PC-9 (cell line): ENCODE measurements around the gene CARMIL3. TPM values are rescaled to one million over a fixed set of nuclear protein-coding genes. Genes with fewer than 3 reads are reported as not detected.
A peak's percentile ranks its signal among the peaks of the same experiment; 100 is the strongest.

ENCODE experiments used
- BruUV-seq: library from RNA; stranded (reverse); fragments of 400-500 nt; replicated peaks from 2 replicates; lab custom pipeline; 2021; lab: Mats Ljungman, UMichigan
- CTCF ChIA-PET: fragments of 300-600 bp; sonication (Branson Sonifier 250); formaldehyde crosslinking; loops from one replicate; lab custom pipeline; 2022; ENCODE audit warnings: antibody characterized with exemption; lab: Charles Lee
- POLR2A ChIA-PET: fragments of 300-600 bp; sonication (Branson Sonifier 250); formaldehyde crosslinking; loops from one replicate; lab custom pipeline; 2022; ENCODE audit warnings: antibody characterized with exemption; ENCODE audit not compliant: unreplicated experiment; lab: Charles Lee
- DNase-seq, 2 experiments: peaks; one replicate each; pipeline versions ENCODE4 v3.0.0 to v3.0.0-alpha.2; 2015 to 2022; ENCODE audit warnings: mixed read lengths in 1 of 2
- H2AFZ ChIP-seq: fragments of 200-600 bp; sonication (generic); 2 replicates; pipeline ENCODE4 v1.8.1; 2017; ENCODE audit warnings: antibody characterized with exemption
- H3F3A ChIP-seq: fragments of 200-600 bp; sonication (generic); 2 replicates; pipeline ENCODE4 v1.8.1; 2017; ENCODE audit warnings: antibody characterized with exemption, mild to moderate bottlenecking, low read depth; ENCODE audit not compliant: insufficient read depth
- H3K27ac ChIP-seq: fragments of 200-600 bp; sonication (generic); 2 replicates; pipeline ENCODE4 v1.6.1; 2016; ENCODE audit warnings: mixed run types
- H3K27me3 ChIP-seq: fragments of 200-600 bp; sonication (generic); 2 replicates; pipeline ENCODE4 v1.6.1; 2016; ENCODE audit warnings: low read depth, mixed run types; ENCODE audit not compliant: insufficient read depth
- H3K36me3 ChIP-seq: fragments of 200-600 bp; sonication (generic); 2 replicates; pipeline ENCODE4 v1.6.1; 2016; ENCODE audit warnings: low read depth, mixed run types
- H3K4me1 ChIP-seq: fragments of 200-600 bp; sonication (generic); replicated peaks from 2 replicates; pipeline ENCODE4 v1.6.1; 2016; ENCODE audit warnings: mixed run types; ENCODE audit not compliant: insufficient read depth
- H3K4me2 ChIP-seq: fragments of 200-600 bp; sonication (generic); 2 replicates; pipeline ENCODE4 v1.6.1; 2017; ENCODE audit warnings: mixed run types
- H3K4me3 ChIP-seq: fragments of 200-600 bp; sonication (generic); 2 replicates; pipeline ENCODE4 v1.6.1; 2016; ENCODE audit warnings: mixed run types
- H3K79me2 ChIP-seq: fragments of 200-600 bp; sonication (generic); 2 replicates; pipeline ENCODE4 v1.6.1; 2017; ENCODE audit warnings: low read depth, mixed run types
- H3K9me2 ChIP-seq: fragments of 200-600 bp; sonication (generic); 2 replicates; pipeline ENCODE4 v1.8.1; 2017; ENCODE audit warnings: mild to moderate bottlenecking; ENCODE audit not compliant: insufficient read depth
- H3K9me3 ChIP-seq: fragments of 200-600 bp; sonication (generic); 2 replicates; pipeline ENCODE4 v1.8.1; 2016; ENCODE audit warnings: low read depth; ENCODE audit not compliant: insufficient read depth
- H4K20me1 ChIP-seq: fragments of 200-600 bp; sonication (generic); 2 replicates; pipeline ENCODE4 v1.8.1; 2017; ENCODE audit not compliant: insufficient read depth
- EZH2 ChIP-seq: fragments of 200-600 bp; sonication (generic); IDR thresholded peaks from 2 replicates; pipeline ENCODE4 v1.8.0; 2017; ENCODE audit warnings: antibody characterized with exemption, low read depth
- intact Hi-C: fragments of 100-400 bp; cut with micrococcal nuclease; formaldehyde crosslinking; loops from one replicate; pipeline ENCODE4 v1.10.0; 2022; ENCODE audit not compliant: unreplicated experiment
- total RNA-seq: library from RNA; stranded (reverse); gene quantifications from 2 replicates; pipeline ENCODE4 v1.2.3, GENCODE V29; 2021
- TF ChIP-seq, protein P1 (sequence below): fragments of 200-600 bp; sonication (generic); conservative IDR thresholded peaks from 2 replicates; pipeline ENCODE4 v1.6.1; 2017; ENCODE audit warnings: mixed run types, antibody characterized with exemption, mild to moderate bottlenecking, moderate library complexity

The CARMIL3 gene
- total RNA-seq, 1 experiment from 2014 or later, result not detected

DNA sequence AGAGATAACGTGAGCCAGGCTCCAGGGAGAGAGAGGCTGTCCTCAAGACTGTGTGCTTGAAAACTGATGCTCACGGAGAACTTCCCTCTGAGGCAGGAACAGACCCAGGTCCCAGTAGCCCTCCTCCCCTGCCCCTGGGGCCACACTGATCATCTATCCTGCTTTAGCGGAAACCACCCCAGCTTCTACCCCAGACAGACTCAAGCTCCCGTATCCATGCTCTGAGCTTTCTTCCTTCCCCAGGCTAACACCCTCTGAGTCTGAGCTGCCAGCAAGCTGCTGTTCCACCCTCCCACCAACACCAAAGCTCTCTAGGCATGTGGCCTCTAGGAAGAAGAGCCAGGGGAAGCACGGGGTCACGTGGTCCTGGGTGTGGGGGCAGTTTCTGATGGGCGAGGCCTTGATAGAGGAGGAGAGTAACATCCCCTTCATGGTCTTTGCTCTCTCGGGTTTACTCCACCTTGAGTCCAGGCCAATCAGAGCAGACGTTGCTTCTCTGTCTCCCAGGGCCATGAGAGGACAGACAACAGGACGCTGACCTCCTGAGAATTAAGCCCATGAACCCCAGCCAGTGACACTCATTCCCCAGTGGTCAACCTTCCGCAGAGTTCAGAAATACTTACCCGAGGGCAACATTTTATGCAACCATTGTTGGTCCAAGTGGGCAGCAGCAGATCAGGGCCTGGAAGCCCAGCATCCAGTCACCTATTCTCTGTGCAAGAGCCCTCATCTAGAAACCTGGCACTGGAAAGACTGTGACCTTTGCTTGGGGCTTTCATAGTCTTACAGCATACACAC lies 43.7 kb downstream of the CARMIL3 start:
- Histone ChIP-seq H3K27me3 (no peaks in the 10 kb centered on the region), H3K4me2 (peak overlapping the region; percentile 91), H3F3A (peaks cover 4% of the 10 kb centered on the region; the same call in 1 of the 2 replicates), H2AFZ (no peak overlapping the region), H3K36me3 (no peaks in the 10 kb centered on the region), H3K9me2 (0 out of 2 replicates have a peak, but pooled peaks cover 3% of the 10 kb centered on the region), H3K9me3 (no peaks in the 10 kb centered on the region), H3K4me3 (peak overlapping the region; percentile 78), H3K27ac (no peak overlapping the region), H3K4me1 (peaks cover 12% of the 10 kb centered on the region), H4K20me1 (no peaks in the 10 kb centered on the region), H3K79me2 (peaks cover 12% of the 10 kb centered on the region)
- peak in 1 of 2 experiments; percentile 24 for DNase-seq
- ChIA-PET POLR2A (interaction anchor here (0.6 to 0.7 kb wide), 2 partner anchors 13 to 20 kb away, joined by 3 read pairs; partner anchors contain the start of gene NRL), CTCF (interaction anchor here (0.5 to 1.0 kb wide), 4 partner anchors 14 to 211 kb away, joined by 3 to 4 read pairs (median 3); no protein-coding TSS in a partner anchor)
- no TSS peak for BruUV-seq
- TF ChIP-seq EZH2, result no peak
- intact Hi-C loops, result no loop called here

DNA sequence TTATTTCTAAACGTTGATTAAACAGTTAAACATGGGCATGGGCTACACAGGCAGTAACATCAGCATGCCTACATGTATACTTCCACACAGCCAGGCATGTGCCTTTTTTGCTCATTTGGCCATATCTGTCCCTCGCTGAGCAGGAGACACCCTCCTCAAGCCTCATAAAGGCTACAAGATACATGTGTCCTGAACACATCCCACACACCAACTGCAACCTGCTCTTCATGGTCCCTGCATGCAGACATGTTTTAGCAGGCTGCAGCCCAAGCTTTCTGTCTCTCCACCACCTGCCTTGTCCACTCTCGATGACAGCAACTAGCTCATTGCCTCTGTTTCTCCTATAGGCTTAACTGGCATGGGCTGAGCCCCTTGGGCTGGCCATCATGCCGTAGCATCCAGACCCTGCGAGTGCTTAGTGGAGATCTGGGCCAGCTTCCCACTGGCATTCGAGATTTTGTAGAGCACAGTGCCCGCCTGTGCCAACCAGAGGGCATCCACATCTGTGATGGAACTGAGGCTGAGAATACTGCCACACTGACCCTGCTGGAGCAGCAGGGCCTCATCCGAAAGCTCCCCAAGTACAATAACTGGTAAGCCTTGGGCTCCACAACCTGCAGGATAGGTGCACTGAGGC lies 44.9 kb downstream of the CARMIL3 start:
- Histone ChIP-seq H3F3A (peaks cover 4% of the 10 kb centered on the region; the same call in 1 of the 2 replicates), H2AFZ (no peak overlapping the region), H3K9me3 (no peaks in the 10 kb centered on the region), H3K9me2 (0 out of 2 replicates have a peak, but pooled peaks cover 3% of the 10 kb centered on the region), H3K36me3 (no peaks in the 10 kb centered on the region), H4K20me1 (no peaks in the 10 kb centered on the region), H3K79me2 (peaks cover 12% of the 10 kb centered on the region), H3K27me3 (no peaks in the 10 kb centered on the region), H3K4me2 (no peak overlapping the region), H3K27ac (no peak overlapping the region), H3K4me1 (peaks cover 12% of the 10 kb centered on the region), H3K4me3 (no peak overlapping the region)
- no peak for TF ChIP-seq EZH2
- TF ChIP-seq, protein P1, sequence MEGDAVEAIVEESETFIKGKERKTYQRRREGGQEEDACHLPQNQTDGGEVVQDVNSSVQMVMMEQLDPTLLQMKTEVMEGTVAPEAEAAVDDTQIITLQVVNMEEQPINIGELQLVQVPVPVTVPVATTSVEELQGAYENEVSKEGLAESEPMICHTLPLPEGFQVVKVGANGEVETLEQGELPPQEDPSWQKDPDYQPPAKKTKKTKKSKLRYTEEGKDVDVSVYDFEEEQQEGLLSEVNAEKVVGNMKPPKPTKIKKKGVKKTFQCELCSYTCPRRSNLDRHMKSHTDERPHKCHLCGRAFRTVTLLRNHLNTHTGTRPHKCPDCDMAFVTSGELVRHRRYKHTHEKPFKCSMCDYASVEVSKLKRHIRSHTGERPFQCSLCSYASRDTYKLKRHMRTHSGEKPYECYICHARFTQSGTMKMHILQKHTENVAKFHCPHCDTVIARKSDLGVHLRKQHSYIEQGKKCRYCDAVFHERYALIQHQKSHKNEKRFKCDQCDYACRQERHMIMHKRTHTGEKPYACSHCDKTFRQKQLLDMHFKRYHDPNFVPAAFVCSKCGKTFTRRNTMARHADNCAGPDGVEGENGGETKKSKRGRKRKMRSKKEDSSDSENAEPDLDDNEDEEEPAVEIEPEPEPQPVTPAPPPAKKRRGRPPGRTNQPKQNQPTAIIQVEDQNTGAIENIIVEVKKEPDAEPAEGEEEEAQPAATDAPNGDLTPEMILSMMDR, result no peak
- ChIA-PET CTCF (no interaction called here), POLR2A (no interaction called here)
- DNase-seq, result no peak
- intact Hi-C loops, result no loop called here
- no TSS peak for BruUV-seq

DNA sequence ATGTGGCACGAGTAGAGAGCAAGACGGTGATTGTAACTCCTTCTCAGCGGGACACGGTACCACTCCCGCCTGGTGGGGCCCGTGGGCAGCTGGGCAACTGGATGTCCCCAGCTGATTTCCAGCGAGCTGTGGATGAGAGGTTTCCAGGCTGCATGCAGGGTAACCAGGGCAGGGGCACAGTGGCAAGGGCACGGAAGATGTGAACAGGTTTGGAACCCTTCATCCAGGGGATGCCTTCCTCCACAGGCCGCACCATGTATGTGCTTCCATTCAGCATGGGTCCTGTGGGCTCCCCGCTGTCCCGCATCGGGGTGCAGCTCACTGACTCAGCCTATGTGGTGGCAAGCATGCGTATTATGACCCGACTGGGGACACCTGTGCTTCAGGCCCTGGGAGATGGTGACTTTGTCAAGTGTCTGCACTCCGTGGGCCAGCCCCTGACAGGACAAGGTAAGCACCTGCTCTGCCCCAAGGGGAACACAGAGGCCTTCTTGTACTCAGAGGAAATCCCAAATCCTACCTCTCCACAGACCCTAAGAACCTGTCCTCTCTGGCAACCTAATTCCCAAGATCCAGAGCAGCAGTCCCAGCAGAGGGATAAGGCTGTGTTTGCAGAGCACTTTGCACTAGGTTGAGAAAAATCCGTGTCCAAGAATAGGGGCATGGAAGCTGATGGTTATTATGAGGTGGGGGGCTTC lies 46.6 kb downstream of the CARMIL3 start:
- no peaks in the 10 kb centered on the region for H3K9me3 ChIP-seq
- ChIA-PET CTCF (no interaction called here), POLR2A (interaction anchor here (0.6 kb wide), 1 partner anchor 465 kb away, joined by 3 read pairs; no protein-coding TSS in a partner anchor)
- H3K4me3 ChIP-seq, result no peak overlapping the region
- H3K9me2 ChIP-seq, result no peaks in the 10 kb centered on the region
- no peaks in the 10 kb centered on the region for H3K36me3 ChIP-seq
- intact Hi-C loops, result no loop called here
- peaks cover 2% of the 10 kb centered on the region; the same call in 1 of the 2 replicates for H3F3A ChIP-seq
- no peaks in the 10 kb centered on the region for H3K27me3 ChIP-seq
- H3K4me2 ChIP-seq, result no peak overlapping the region
- no peak overlapping the region for H2AFZ ChIP-seq
- TF ChIP-seq, protein P1, result no peak
- no peak for TF ChIP-seq EZH2
- no TSS peak for BruUV-seq
- DNase-seq, result no peak
- H3K4me1 ChIP-seq, result peaks cover 8% of the 10 kb centered on the region
- H3K27ac ChIP-seq, result no peak overlapping the region
- no peaks in the 10 kb centered on the region for H4K20me1 ChIP-seq
- peaks cover 12% of the 10 kb centered on the region for H3K79me2 ChIP-seq
